ENCODE results near the gene NTMT2. TPM values are rescaled to one million over a fixed set of nuclear protein-coding genes. Genes with fewer than 3 reads are reported as not detected.

NTMT2 gene
- total and polyA plus RNA-seq, 2 of the 8 experiments (the other 6 are each of a cell fraction or from before 2014, with no cell fraction given), result 0.38 TPM; not detected in 1

DNA sequence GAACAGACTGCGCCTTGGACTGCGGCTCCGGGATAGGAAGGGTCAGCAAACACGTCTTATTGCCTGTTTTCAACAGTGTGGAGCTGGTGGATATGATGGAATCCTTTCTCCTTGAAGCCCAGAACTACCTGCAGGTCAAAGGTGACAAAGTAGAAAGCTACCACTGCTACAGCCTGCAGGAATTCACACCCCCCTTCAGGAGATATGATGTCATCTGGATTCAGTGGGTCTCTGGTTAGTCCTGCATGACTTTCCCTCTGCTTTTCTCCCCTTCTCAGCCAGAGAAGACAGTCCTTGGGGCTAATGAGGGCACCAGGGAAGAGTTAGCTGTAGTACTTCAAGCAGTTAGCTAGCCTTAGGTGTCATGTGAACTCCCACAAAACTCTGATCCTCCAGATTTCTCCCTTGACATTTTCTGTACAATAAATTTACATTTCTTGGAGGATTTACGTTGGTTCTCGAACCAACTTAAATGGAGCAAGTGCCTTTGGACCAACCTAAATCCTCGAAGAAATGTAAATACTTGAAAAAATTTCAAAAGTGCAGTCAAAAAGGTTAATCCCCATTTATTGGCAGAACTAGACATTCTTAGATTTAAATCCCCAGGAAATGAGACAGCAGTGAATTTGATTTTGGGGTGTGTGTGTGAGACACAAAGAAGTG is 20.9 kb downstream of the NTMT2 start (continued):
- TF ChIP-seq GABPA (IDR thresholded peaks at IDR 0.05; ENCODE audit: borderline replicate concordance, insufficient read depth, low read length), result no peak
- no peak for TF ChIP-seq RNF2 (IDR thresholded peaks at IDR 0.05; ENCODE audit: borderline replicate concordance, low read depth, low read length, missing control alignments, poor library complexity, severe bottlenecking)
